CD4-positive, alpha-beta T cell treated with Interleukin-2 at 100 ng/mL for 4 hours (primary cell): Measurements from ENCODE around the gene TBCK.
"Not testable (repeated sequence)": the region's sequence is repeated elsewhere in the genome, so short reads cannot be mapped to it uniquely, and the experiment has no call there.

Experiments used
- DNase-seq: peaks from one replicate; pipeline ENCODE4 v3.0.0-alpha.2; 2020; ENCODE audit warnings: low spot score

Gene TBCK

GRCh38 chr4:106315968-106316772 lies at the start of gene TBCK, which contains the start of gene AIMP1:
TSS of gene TBCK (minus strand) at chr4:106316209. CDS start at chr4:106308960, 7,249 bp downstream.
TSS of gene AIMP1 (plus strand) at chr4:106316550. CDS start at chr4:106325010, 8,460 bp downstream.
- DNase-seq: peak; percentile 91

- DNase-seq: no peak
Observed at GRCh38 chr4:106365613-106366012, 49.6 kb upstream of the TBCK start.

GRCh38 chr4:106364282-106364681 lies 48.3 kb upstream of the TBCK start:
- no peak for DNase-seq

- no peak for DNase-seq
Observed at GRCh38 chr4:106362086-106362825, 46.2 kb upstream of the TBCK start.

- no peak for DNase-seq
Observed at GRCh38 chr4:106358899-106359298, 42.9 kb upstream of the TBCK start.

- DNase-seq: no peak
Observed at GRCh38 chr4:106355193-106355592, 39.2 kb upstream of the TBCK start.

GRCh38 chr4:106353786-106354185 lies 37.8 kb upstream of the TBCK start:
- no peak for DNase-seq

- DNase-seq: no peak
Observed at GRCh38 chr4:106351016-106351415, 35.0 kb upstream of the TBCK start.

- DNase-seq: no peak
Observed at GRCh38 chr4:106347167-106347566, 31.2 kb upstream of the TBCK start.

- no peak for DNase-seq
Observed at GRCh38 chr4:106344647-106344970, 28.6 kb upstream of the TBCK start.

GRCh38 chr4:106343865-106344646 lies 28.0 kb upstream of the TBCK start:
- DNase-seq: no peak

GRCh38 chr4:106340774-106341173 lies 24.8 kb upstream of the TBCK start:
- DNase-seq: no peak

- no peak for DNase-seq
Observed at GRCh38 chr4:106339431-106339830, 23.4 kb upstream of the TBCK start.

GRCh38 chr4:106338671-106339070 lies 22.7 kb upstream of the TBCK start:
- no peak for DNase-seq

- DNase-seq: no peak
Observed at GRCh38 chr4:106337916-106338315, 21.9 kb upstream of the TBCK start.

GRCh38 chr4:106336618-106337017 lies 20.6 kb upstream of the TBCK start:
- no peak for DNase-seq

- no peak for DNase-seq
Observed at GRCh38 chr4:106334741-106335470, 18.9 kb upstream of the TBCK start.

- no peak for DNase-seq
Observed at GRCh38 chr4:106333186-106333585, 17.2 kb upstream of the TBCK start.

GRCh38 chr4:106329041-106329618 lies 13.1 kb upstream of the TBCK start:
- DNase-seq: peak; percentile 26

- no peak for DNase-seq
Observed at GRCh38 chr4:106325800-106326199, 9.8 kb upstream of the TBCK start.

GRCh38 chr4:106323119-106323518 lies 7.1 kb upstream of the TBCK start:
- DNase-seq: no peak

GRCh38 chr4:106321814-106322213 lies 5.8 kb upstream of the TBCK start:
- DNase-seq: not testable (repeated sequence)
